ENCODE results near the gene LCN15.

GRCh38 chr9:136743639-136744211, 20.6 kb downstream of the LCN15 start:
- TF ChIP-seq CTCF (IDR thresholded peaks at IDR 0.05) (no peak), POLR2AphosphoS5 (IDR thresholded peaks at IDR 0.05; ENCODE audit: low read depth, low read length) (no peak), REST (IDR thresholded peaks at IDR 0.05; ENCODE audit: insufficient read depth in 1 of 2, low read depth in 2 of 2, low read length in 1 of 2) (no peak), SIN3A (IDR thresholded peaks at IDR 0.05; ENCODE audit: borderline replicate concordance, insufficient read depth, low read depth, low read length) (no peak), TCF7L2 (IDR thresholded peaks at IDR 0.05; ENCODE audit: low read depth, low read length) (no peak)

Measured in Panc1 (cell line).